HepG2 (cell line): ENCODE measurements around the gene BEST3. TPM values are rescaled to one million over a fixed set of nuclear protein-coding genes. Genes with fewer than 3 reads are reported as not detected.

Experiments used
- ATAC-seq: fragments of 200-7000 bp; cut with Tn5 transposase; 3 replicates; pipeline ENCODE4 v1.9.1; 2020; ENCODE audit warnings: mild to moderate bottlenecking, moderate library complexity
- BruUV-seq: library from RNA; stranded (reverse); fragments of 400-500 nt; replicated peaks from 2 replicates; lab custom pipeline; 2021; lab: Mats Ljungman, UMichigan
- CTCF ChIA-PET: fragments of 300-600 bp; formaldehyde crosslinking; extraction: SDS; loops from one replicate; lab custom pipeline; 2021; ENCODE audit warnings: low total read pairs, inconsistent platforms, low intra/inter-chr PET ratio; lab: Yijun Ruan, JAX
- POLR2A ChIA-PET: fragments of 350-600 bp; sonication (Branson Sonifier 250); formaldehyde crosslinking; loops from one replicate; lab custom pipeline; 2020; ENCODE audit warnings: antibody characterized with exemption, inconsistent platforms; lab: Yijun Ruan, JAX
- DNase-seq: peaks from one replicate; pipeline ENCODE4 v3.0.0-alpha.2; 2015; ENCODE audit warnings: low spot score
- FAIRE-seq: peaks from 3 replicates; lab custom pipeline; 2011; peaks lifted over from hg19 to GRCh38; lab: Jason Lieb, UNC
- H2AFZ ChIP-seq: one replicate; pipeline ENCODE4 v1.6.1; 2011; ENCODE audit warnings: low read length, inconsistent platforms
- H3K27ac ChIP-seq: fragments of 300-600 bp; 3 replicates; pipeline ENCODE4 v1.8.0; 2011; ENCODE audit warnings: mixed run types, mild to moderate bottlenecking, mixed read lengths, low read length, inconsistent platforms; ENCODE audit not compliant: insufficient read depth; ENCODE audit errors: extremely low read length
- H3K27me3 ChIP-seq, 2 experiments: fragments of 200-600 bp in 1 of 2; 2 replicates in 1 of 2; 3 replicates in 1 of 2; pipeline versions ENCODE4 v1.6.0 to v1.8.0; 2011; ENCODE audit warnings: low read length in 2 of 2, mild to moderate bottlenecking in 2 of 2, moderate library complexity in 2 of 2, inconsistent platforms in 1 of 2; ENCODE audit not compliant: insufficient read depth in 2 of 2, control insufficient read depth in 1 of 2
- H3K36me3 ChIP-seq, 2 experiments: fragments of 200-600 bp in 1 of 2; replicated peaks in 1 of 2; 2 replicates in 1 of 2; 3 replicates in 1 of 2; pipeline versions ENCODE4 v1.5.1 to v1.8.0; 2011; ENCODE audit warnings: low read length in 2 of 2, inconsistent platforms in 1 of 2; ENCODE audit not compliant: insufficient read depth in 2 of 2, control insufficient read depth in 1 of 2
- H3K4me1 ChIP-seq: 2 replicates; pipeline ENCODE4 v1.5.1; 2012; ENCODE audit warnings: low read length, inconsistent platforms; ENCODE audit not compliant: insufficient read depth
- H3K4me2 ChIP-seq: 2 replicates; pipeline ENCODE4 v1.6.0; 2011; ENCODE audit warnings: low read depth, low read length, inconsistent platforms
- H3K4me3 ChIP-seq, 3 experiments: fragments of 200-600 bp in 1 of 3; sonication (generic), shearing (Covaris generic) in 1 of 3; replicated peaks in 1 of 3; 2 replicates each; pipeline ENCODE4 v1.5.1; 2011 to 2016; ENCODE audit warnings: low read length in 3 of 3, inconsistent platforms in 2 of 3, low read depth in 2 of 3, mild to moderate bottlenecking in 2 of 3, control low read depth in 1 of 3, mixed read lengths in 1 of 3; ENCODE audit not compliant: insufficient read depth in 1 of 3
- H3K79me2 ChIP-seq: one replicate; pipeline ENCODE4 v1.6.1; 2011; ENCODE audit warnings: low read length, inconsistent platforms; ENCODE audit not compliant: insufficient read depth
- H3K9ac ChIP-seq: 2 replicates; pipeline ENCODE4 v1.6.0; 2011; ENCODE audit warnings: mild to moderate bottlenecking, low read depth, low read length, inconsistent platforms; ENCODE audit not compliant: insufficient read depth
- H3K9me3 ChIP-seq: 2 replicates; pipeline ENCODE4 v1.5.1; 2012; ENCODE audit warnings: mild to moderate bottlenecking, low read length
- H4K20me1 ChIP-seq: 2 replicates; pipeline ENCODE4 v1.6.0; 2011; ENCODE audit warnings: inconsistent platforms, mild to moderate bottlenecking, low read length, moderate library complexity; ENCODE audit not compliant: insufficient read depth
- ARID2 ChIP-seq: sonication (generic); formaldehyde crosslinking; IDR thresholded peaks from 2 replicates; pipeline ENCODE4 v1.8.1; 2022; ENCODE audit warnings: mild to moderate bottlenecking, missing genetic modification reagents, borderline replicate concordance
- CBX5 ChIP-seq: sonication (generic); formaldehyde crosslinking; IDR thresholded peaks from 2 replicates; pipeline ENCODE4 v1.4.0; 2020; ENCODE audit warnings: missing genetic modification reagents, borderline replicate concordance
- GABPB1 ChIP-seq: IDR thresholded peaks from 2 replicates; pipeline ENCODE4 v1.6.1; 2016; ENCODE audit warnings: mild to moderate bottlenecking, missing genetic modification reagents, moderate library complexity, missing compliant biosample characterization
- KLF9 ChIP-seq: IDR thresholded peaks from 2 replicates; pipeline ENCODE4 v1.6.1; 2016; ENCODE audit warnings: low read depth
- LCORL ChIP-seq, 2 experiments: fragments of 450-650 bp in 1 of 2; sonication (generic) in 1 of 2; formaldehyde crosslinking in 1 of 2; IDR thresholded peaks; 2 replicates each; pipeline versions ENCODE4 v1.5.0 to v1.6.1; 2017 to 2020; ENCODE audit warnings: antibody characterized with exemption in 1 of 2, missing genetic modification reagents in 1 of 2
- MZF1 ChIP-seq: sonication (generic); formaldehyde crosslinking; IDR thresholded peaks from 2 replicates; pipeline ENCODE4 v1.8.1; 2023; ENCODE audit warnings: mild to moderate bottlenecking, missing genetic modification reagents, borderline replicate concordance
- NCOA1 ChIP-seq: sonication (generic); formaldehyde crosslinking; IDR thresholded peaks from 2 replicates; pipeline ENCODE4 v1.9.0; 2021; ENCODE audit warnings: missing genetic modification reagents
- PITX1 ChIP-seq: sonication (generic); formaldehyde crosslinking; IDR thresholded peaks from 2 replicates; pipeline ENCODE4 v1.5.1; 2020; ENCODE audit warnings: mild to moderate bottlenecking, missing genetic modification reagents
- RNF2 ChIP-seq: fragments of 450-650 bp; conservative IDR thresholded peaks from 2 replicates; pipeline ENCODE4 v1.6.1; 2016; ENCODE audit warnings: low read depth
- SKIL ChIP-seq: sonication (generic); formaldehyde crosslinking; IDR thresholded peaks from 2 replicates; pipeline ENCODE4 v1.8.0; 2022; ENCODE audit warnings: missing genetic modification reagents, mild to moderate bottlenecking, moderate library complexity, borderline replicate concordance
- SOX13 ChIP-seq, 3 experiments: fragments of 450-650 bp in 1 of 3; sonication (generic) in 1 of 3; formaldehyde crosslinking in 1 of 3; IDR thresholded peaks in 2 of 3; conservative IDR thresholded peaks in 1 of 3; 2 replicates each; pipeline versions ENCODE4 v1.5.0 to v1.6.1; 2016 to 2020; ENCODE audit warnings: antibody characterized with exemption in 1 of 3, mild to moderate bottlenecking in 1 of 3, missing compliant biosample characterization in 1 of 3, missing genetic modification reagents in 1 of 3, moderate library complexity in 1 of 3
- TARDBP ChIP-seq: sonication (generic); formaldehyde crosslinking; IDR thresholded peaks from 2 replicates; pipeline ENCODE4 v1.8.0; 2022; ENCODE audit warnings: mild to moderate bottlenecking, missing genetic modification reagents
- TMF1 ChIP-seq: sonication (generic); formaldehyde crosslinking; IDR thresholded peaks from 2 replicates; pipeline ENCODE4 v1.8.1; 2022; ENCODE audit warnings: low read depth, missing genetic modification reagents
- ZFP36L1 ChIP-seq: sonication (generic); formaldehyde crosslinking; IDR thresholded peaks from 2 replicates; pipeline ENCODE4 v1.8.0; 2022; ENCODE audit warnings: mild to moderate bottlenecking, missing genetic modification reagents, moderate library complexity
- ZMYM2 ChIP-seq: sonication (generic); formaldehyde crosslinking; IDR thresholded peaks from 2 replicates; pipeline ENCODE4 v1.8.0; 2022; ENCODE audit warnings: mild to moderate bottlenecking, missing genetic modification reagents
- ZNF18 ChIP-seq: sonication (generic); formaldehyde crosslinking; IDR thresholded peaks from 2 replicates; pipeline ENCODE4 v1.8.0; 2022; ENCODE audit warnings: mild to moderate bottlenecking, missing genetic modification reagents; ENCODE audit not compliant: insufficient replicate concordance
- ZNF224 ChIP-seq: sonication (generic); formaldehyde crosslinking; IDR thresholded peaks from 2 replicates; pipeline ENCODE4 v1.5.0; 2020; ENCODE audit warnings: mild to moderate bottlenecking, missing genetic modification reagents
- ZNF598 ChIP-seq: sonication (generic); formaldehyde crosslinking; IDR thresholded peaks from 2 replicates; pipeline ENCODE4 v1.5.1; 2020; ENCODE audit warnings: mild to moderate bottlenecking, missing genetic modification reagents, borderline replicate concordance
- ZNF777 ChIP-seq: sonication (generic); formaldehyde crosslinking; IDR thresholded peaks from 2 replicates; pipeline ENCODE4 v1.4.0; 2020; ENCODE audit warnings: missing genetic modification reagents
- ZUFSP ChIP-seq: sonication (generic); formaldehyde crosslinking; IDR thresholded peaks from 2 replicates; pipeline ENCODE4 v1.9.0; 2021; ENCODE audit warnings: missing genetic modification reagents, mild to moderate bottlenecking, borderline replicate concordance
- WGBS: methylation state at CpG from one replicate; pipeline ENCODE4 v1.1.6; 2017; ENCODE audit warnings: low lambda C conversion rate; 5-methylcytosine and 5-hydroxymethylcytosine counted together
- in situ Hi-C: cut with HindIII; loops from 2 replicates; pipeline ENCODE4 v1.10.0; 2017; ENCODE audit warnings: low pct_unique_long_range_greater_than_20kb; ENCODE audit not compliant: extremely low pct_ligation_motif_present
- intact Hi-C: fragments of 100-400 bp; cut with micrococcal nuclease; formaldehyde crosslinking; loops from one replicate; pipeline ENCODE4 v1.10.0; 2022; ENCODE audit not compliant: unreplicated experiment
- polyA plus RNA-seq, 8 experiments: library from polyadenylated mRNA; depleted of rRNA in 3 of 8; stranded (reverse) in 7 of 8; unstranded in 1 of 8; fragments of >200 nt; fragmentation: Illumina TruSeq in 4 of 8; extraction: Trizol in 4 of 8; gene quantifications; 2 replicates each; pipeline versions ENCODE4 v1.2.1 to v1.2.3, GENCODE V29; 2011 to 2016; ENCODE audit warnings: low read depth in 4 of 8, missing spikeins in 1 of 8, mixed read lengths in 1 of 8; ENCODE audit not compliant: insufficient read depth in 1 of 8
- total RNA-seq, 5 experiments: library from RNA; depleted of rRNA; stranded (reverse); fragments of >200 nt; fragmentation: Illumina TruSeq; extraction: Trizol; gene quantifications; 2 replicates each; pipeline ENCODE4 v1.2.3, GENCODE V29; 2016; ENCODE audit warnings: low read depth in 1 of 5

The BEST3 gene
- total and polyA plus RNA-seq, 2 of the 13 experiments (the other 11 are each of a cell fraction or from before 2014, with no cell fraction given), result not detected

GRCh38 chr12:69708649-69709048 is 9.5 kb upstream of the BEST3 start:
- in situ Hi-C loops, result no loop called here
- WGBS, result 51% methylated on average over 3 of the region's 3 CpGs
- Histone ChIP-seq H4K20me1 (no peaks in the 10 kb centered on the region), H3K27me3 (peaks cover 0 to 5% of the 10 kb centered on the region in 2 experiments; a peak in 2 of 5 replicates)
- POLR2A ChIA-PET, result no interaction called here
- ATAC-seq, result no peak
- TF ChIP-seq ZNF777 (CRISPR knock-in tag), result no peak
- no peak for TF ChIP-seq ZMYM2 (CRISPR knock-in tag)
- no peak for TF ChIP-seq CBX5 (CRISPR knock-in tag)
- TF ChIP-seq TMF1 (CRISPR knock-in tag), result no peak
- TF ChIP-seq ARID2, result no peak
- TF ChIP-seq NCOA1 (CRISPR knock-in tag), result no peak
- TF ChIP-seq RNF2, result no peak
- TF ChIP-seq LCORL (IDR thresholded peaks at IDR 0.05), result no peak
- no peak for TF ChIP-seq LCORL (CRISPR knock-in tag; IDR thresholded peaks at IDR 0.05)
- no peak for TF ChIP-seq GABPB1 (CRISPR knock-in tag)
- no peak for TF ChIP-seq KLF9 (CRISPR knock-in tag)
- no peak for TF ChIP-seq ZFP36L1 (CRISPR knock-in tag)
- no peak for TF ChIP-seq TARDBP (CRISPR knock-in tag)
- no peak for TF ChIP-seq ZNF598
- TF ChIP-seq ZNF224 (CRISPR knock-in tag), result no peak
- no peak for TF ChIP-seq ZUFSP (CRISPR knock-in tag)
- TF ChIP-seq PITX1 (CRISPR knock-in tag), result no peak
- TF ChIP-seq SOX13 (IDR thresholded peaks at IDR 0.05), result no peak
- no peak for TF ChIP-seq SOX13 (CRISPR knock-in tag; conservative IDR thresholded peaks at IDR 0.05 in 1 of 2, IDR thresholded peaks at IDR 0.05 in 1 of 2)
- no peak for TF ChIP-seq SKIL
- TF ChIP-seq ZNF18 (CRISPR knock-in tag), result no peak
- no peak for TF ChIP-seq MZF1 (CRISPR knock-in tag)
- TF ChIP-seq, all 625 proteins: peak for 0
- no peaks in the 10 kb centered on the region for H3K4me1 ChIP-seq
- H3K79me2 ChIP-seq, result no peaks in the 10 kb centered on the region
- no peak overlapping the region for H3K27ac ChIP-seq
- intact Hi-C loops, result no loop called here
- H3K9me3 ChIP-seq, result no peaks in the 10 kb centered on the region
- H3K4me2 ChIP-seq, result no peak overlapping the region
- H2AFZ ChIP-seq, result no peak overlapping the region
- CTCF ChIA-PET, result no interaction called here
- no peaks in the 10 kb centered on the region for H3K36me3 ChIP-seq
- H3K9ac ChIP-seq, result no peak overlapping the region
- no TSS peak for BruUV-seq
- no peak overlapping the region for H3K4me3 ChIP-seq
- FAIRE-seq, result no peak
- no peak for DNase-seq
